HL-60 (cell line): Measurements from ENCODE around the gene NT5DC2.

Source experiments
- DNase-seq, 2 experiments: peaks; one replicate each; pipeline ENCODE4 v3.0.0-alpha.2; 2010 to 2020; ENCODE audit warnings: low read depth in 1 of 2, low spot score in 1 of 2
- H3K27ac ChIP-seq: fragments of 250-450 bp; sonication (Bioruptor Pico); replicated peaks from 2 replicates; pipeline ENCODE4 v1.5.1; 2020; ENCODE audit warnings: mild to moderate bottlenecking, moderate library complexity
- H3K27me3 ChIP-seq: fragments of 250-450 bp; sonication (Bioruptor Pico); 2 replicates; pipeline ENCODE4 v1.5.1; 2021; ENCODE audit warnings: mild to moderate bottlenecking, moderate library complexity; ENCODE audit not compliant: insufficient read depth, poor library complexity, severe bottlenecking
- H3K4me3 ChIP-seq: replicated peaks from 2 replicates; pipeline ENCODE4 v1.5.1; 2011; ENCODE audit warnings: mild to moderate bottlenecking, control low read depth, low read length; ENCODE audit not compliant: insufficient read depth
- GABPA ChIP-seq: IDR thresholded peaks from 2 replicates; pipeline ENCODE4 v1.6.1; 2012; ENCODE audit warnings: low read depth
- POLR2AphosphoS5 ChIP-seq: IDR thresholded peaks from 2 replicates; pipeline ENCODE4 v1.6.1; 2012; ENCODE audit warnings: low read depth
- SPI1 ChIP-seq: IDR thresholded peaks from 2 replicates; pipeline ENCODE4 v1.6.1; 2012; ENCODE audit warnings: low read depth, mild to moderate bottlenecking, borderline replicate concordance
- TF ChIP-seq, protein P1 (sequence below): IDR thresholded peaks from 2 replicates; pipeline ENCODE4 v1.6.1; 2012; ENCODE audit warnings: low read depth; ENCODE audit not compliant: insufficient replicate concordance
- TF ChIP-seq, protein P2 (sequence below): IDR thresholded peaks from one replicate; pipeline ENCODE4 v1.5.1; 2011; ENCODE audit warnings: low read length, control low read depth, inconsistent platforms; ENCODE audit not compliant: insufficient read depth

NT5DC2 gene

DNA sequence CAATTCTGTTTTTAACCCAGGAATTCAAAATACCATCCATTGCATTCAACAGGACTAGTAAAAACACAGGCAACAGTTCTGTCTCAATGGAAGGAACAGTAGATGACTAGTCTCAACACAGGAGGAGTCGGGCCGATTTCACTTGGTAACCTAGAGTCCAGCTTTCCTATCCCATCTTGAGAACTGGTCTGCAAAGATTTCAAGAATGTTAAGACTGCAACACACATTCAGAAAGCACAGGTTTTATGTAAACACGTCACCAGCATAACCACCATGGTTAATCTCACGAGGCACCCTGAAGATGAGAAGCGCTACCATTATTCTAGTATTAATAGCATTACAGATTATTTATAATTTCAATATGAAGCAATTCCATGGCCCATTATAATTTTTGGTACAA lies 24.8 kb upstream of the NT5DC2 start:
- Histone ChIP-seq H3K27me3 (no peaks in the 10 kb centered on the region), H3K27ac (no peak overlapping the region), H3K4me3 (no peak overlapping the region)
- DNase-seq: no peak
- TF ChIP-seq, protein P1, sequence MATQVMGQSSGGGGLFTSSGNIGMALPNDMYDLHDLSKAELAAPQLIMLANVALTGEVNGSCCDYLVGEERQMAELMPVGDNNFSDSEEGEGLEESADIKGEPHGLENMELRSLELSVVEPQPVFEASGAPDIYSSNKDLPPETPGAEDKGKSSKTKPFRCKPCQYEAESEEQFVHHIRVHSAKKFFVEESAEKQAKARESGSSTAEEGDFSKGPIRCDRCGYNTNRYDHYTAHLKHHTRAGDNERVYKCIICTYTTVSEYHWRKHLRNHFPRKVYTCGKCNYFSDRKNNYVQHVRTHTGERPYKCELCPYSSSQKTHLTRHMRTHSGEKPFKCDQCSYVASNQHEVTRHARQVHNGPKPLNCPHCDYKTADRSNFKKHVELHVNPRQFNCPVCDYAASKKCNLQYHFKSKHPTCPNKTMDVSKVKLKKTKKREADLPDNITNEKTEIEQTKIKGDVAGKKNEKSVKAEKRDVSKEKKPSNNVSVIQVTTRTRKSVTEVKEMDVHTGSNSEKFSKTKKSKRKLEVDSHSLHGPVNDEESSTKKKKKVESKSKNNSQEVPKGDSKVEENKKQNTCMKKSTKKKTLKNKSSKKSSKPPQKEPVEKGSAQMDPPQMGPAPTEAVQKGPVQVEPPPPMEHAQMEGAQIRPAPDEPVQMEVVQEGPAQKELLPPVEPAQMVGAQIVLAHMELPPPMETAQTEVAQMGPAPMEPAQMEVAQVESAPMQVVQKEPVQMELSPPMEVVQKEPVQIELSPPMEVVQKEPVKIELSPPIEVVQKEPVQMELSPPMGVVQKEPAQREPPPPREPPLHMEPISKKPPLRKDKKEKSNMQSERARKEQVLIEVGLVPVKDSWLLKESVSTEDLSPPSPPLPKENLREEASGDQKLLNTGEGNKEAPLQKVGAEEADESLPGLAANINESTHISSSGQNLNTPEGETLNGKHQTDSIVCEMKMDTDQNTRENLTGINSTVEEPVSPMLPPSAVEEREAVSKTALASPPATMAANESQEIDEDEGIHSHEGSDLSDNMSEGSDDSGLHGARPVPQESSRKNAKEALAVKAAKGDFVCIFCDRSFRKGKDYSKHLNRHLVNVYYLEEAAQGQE: no peak
- TF ChIP-seq POLR2AphosphoS5: no peak
- no peak for TF ChIP-seq SPI1
- TF ChIP-seq, protein P2, sequence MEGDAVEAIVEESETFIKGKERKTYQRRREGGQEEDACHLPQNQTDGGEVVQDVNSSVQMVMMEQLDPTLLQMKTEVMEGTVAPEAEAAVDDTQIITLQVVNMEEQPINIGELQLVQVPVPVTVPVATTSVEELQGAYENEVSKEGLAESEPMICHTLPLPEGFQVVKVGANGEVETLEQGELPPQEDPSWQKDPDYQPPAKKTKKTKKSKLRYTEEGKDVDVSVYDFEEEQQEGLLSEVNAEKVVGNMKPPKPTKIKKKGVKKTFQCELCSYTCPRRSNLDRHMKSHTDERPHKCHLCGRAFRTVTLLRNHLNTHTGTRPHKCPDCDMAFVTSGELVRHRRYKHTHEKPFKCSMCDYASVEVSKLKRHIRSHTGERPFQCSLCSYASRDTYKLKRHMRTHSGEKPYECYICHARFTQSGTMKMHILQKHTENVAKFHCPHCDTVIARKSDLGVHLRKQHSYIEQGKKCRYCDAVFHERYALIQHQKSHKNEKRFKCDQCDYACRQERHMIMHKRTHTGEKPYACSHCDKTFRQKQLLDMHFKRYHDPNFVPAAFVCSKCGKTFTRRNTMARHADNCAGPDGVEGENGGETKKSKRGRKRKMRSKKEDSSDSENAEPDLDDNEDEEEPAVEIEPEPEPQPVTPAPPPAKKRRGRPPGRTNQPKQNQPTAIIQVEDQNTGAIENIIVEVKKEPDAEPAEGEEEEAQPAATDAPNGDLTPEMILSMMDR: no peak
- no peak for TF ChIP-seq GABPA

DNA sequence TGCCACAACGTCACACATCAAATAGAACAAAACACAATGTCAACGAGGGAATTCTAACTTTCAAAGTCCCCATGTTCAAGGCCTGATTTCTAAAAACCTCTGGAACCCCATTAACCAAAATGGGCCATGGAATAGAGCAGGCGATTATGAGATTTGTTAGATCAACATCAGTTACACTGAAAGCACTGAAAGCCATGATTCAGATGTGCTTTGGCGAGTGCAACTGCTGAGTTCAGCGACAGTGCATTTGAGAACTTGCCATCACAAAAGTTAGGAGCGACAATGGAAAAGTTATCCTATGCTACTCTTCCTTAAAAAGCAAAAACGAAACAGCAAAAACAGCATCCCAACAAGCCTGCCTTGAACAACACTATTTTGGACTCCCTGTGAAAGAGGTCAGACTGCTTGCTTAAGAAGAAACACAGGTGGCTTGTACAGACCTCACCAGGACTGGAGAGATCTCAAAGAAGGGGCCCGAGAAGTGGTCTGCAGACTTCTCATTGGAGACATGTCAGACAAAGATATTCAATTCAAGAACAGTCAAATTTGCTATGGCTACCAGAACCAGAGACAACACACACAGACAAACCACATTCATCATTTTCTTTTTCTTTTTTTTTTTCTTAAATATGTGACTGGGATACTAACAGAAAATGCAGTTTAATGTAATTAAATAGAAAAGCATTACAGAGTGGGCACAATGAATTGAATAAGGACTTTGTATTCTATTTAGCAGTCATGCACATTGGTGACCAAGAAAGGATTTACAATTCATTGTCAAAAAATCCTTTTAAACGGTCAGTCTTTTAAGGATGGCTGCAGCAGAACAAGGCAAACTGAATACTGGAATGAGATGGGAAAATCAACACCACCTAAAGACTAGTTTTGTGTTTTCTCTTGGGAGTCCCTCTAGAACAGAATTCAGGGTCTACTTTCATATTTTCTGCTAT lies 23.6 kb upstream of the NT5DC2 start:
- no peak for DNase-seq
- no peak overlapping the region for H3K27ac ChIP-seq
- no peaks in the 10 kb centered on the region for H3K27me3 ChIP-seq
- H3K4me3 ChIP-seq: no peak overlapping the region
- TF ChIP-seq, protein P1: no peak
- TF ChIP-seq GABPA (no peak), SPI1 (no peak), POLR2AphosphoS5 (no peak)
- TF ChIP-seq, protein P2: no peak

DNA sequence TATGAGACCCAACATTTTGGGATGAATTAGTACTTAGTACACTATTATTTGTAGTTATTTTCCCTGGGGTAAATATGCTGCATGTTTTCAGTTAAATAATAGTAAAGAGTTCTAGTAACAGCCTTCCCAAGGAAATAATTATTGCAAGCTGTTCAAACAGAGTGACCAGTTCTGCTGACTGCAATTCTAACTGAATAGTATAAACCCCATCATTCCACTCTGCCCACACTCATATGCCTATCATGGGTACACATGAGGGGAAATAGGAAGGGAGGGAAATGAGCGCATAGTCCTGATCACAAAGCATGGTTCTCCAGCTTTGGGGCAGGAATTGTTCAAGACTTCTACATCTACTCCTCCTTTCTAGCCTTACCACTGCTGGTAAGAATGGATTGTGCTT lies 21.4 kb upstream of the NT5DC2 start:
- no peaks in the 10 kb centered on the region for H3K27me3 ChIP-seq
- H3K27ac ChIP-seq: no peak overlapping the region
- TF ChIP-seq GABPA (no peak), SPI1 (no peak), POLR2AphosphoS5 (no peak)
- TF ChIP-seq, protein P2: no peak
- TF ChIP-seq, protein P1: no peak
- no peak for DNase-seq
- H3K4me3 ChIP-seq: no peak overlapping the region
